Osteocyte (in vitro differentiated cells): ENCODE measurements around the gene MAPK7. TPM values are rescaled to one million over a fixed set of nuclear protein-coding genes. Genes with fewer than 3 reads are reported as not detected.

Experiments used
- DNase-seq: peaks from one replicate; pipeline ENCODE4 v3.0.0; 2021; ENCODE audit warnings: mixed read lengths; ENCODE audit not compliant: unreplicated experiment; ENCODE audit errors: extremely low spot score
- H3K27ac Mint-ChIP-seq: one replicate; pipeline ENCODE4 v1.8.0; 2021; ENCODE audit warnings: mild to moderate bottlenecking, mixed read lengths; ENCODE audit not compliant: unreplicated experiment
- H3K27me3 Mint-ChIP-seq: one replicate; pipeline ENCODE4 v1.8.0; 2021; ENCODE audit warnings: mixed read lengths; ENCODE audit not compliant: unreplicated experiment
- H3K36me3 Mint-ChIP-seq: one replicate; pipeline ENCODE4 v1.8.0; 2021; ENCODE audit warnings: mixed read lengths; ENCODE audit not compliant: unreplicated experiment
- H3K4me1 Mint-ChIP-seq: one replicate; pipeline ENCODE4 v1.8.0; 2021; ENCODE audit warnings: mixed read lengths; ENCODE audit not compliant: unreplicated experiment
- H3K4me3 Mint-ChIP-seq: one replicate; pipeline ENCODE4 v1.8.0; 2021; ENCODE audit warnings: mild to moderate bottlenecking, moderate library complexity, mixed read lengths; ENCODE audit not compliant: unreplicated experiment
- H3K9me3 Mint-ChIP-seq: one replicate; pipeline ENCODE4 v1.8.0; 2021; ENCODE audit warnings: mixed read lengths; ENCODE audit not compliant: unreplicated experiment
- total RNA-seq: library from RNA; stranded (reverse); gene quantifications from 2 replicates; pipeline ENCODE4 v1.2.1, GENCODE V29; 2021
- TF ChIP-seq, protein P1 (sequence below): fragments of 200-600 bp; sonication (generic); IDR thresholded peaks from 2 replicates; pipeline ENCODE4 v1.5.0; 2021; ENCODE audit warnings: antibody characterized with exemption, mild to moderate bottlenecking, moderate library complexity

MAPK7 gene
- total RNA-seq, 1 donor from 2014 or later: 37.1 TPM

DNA sequence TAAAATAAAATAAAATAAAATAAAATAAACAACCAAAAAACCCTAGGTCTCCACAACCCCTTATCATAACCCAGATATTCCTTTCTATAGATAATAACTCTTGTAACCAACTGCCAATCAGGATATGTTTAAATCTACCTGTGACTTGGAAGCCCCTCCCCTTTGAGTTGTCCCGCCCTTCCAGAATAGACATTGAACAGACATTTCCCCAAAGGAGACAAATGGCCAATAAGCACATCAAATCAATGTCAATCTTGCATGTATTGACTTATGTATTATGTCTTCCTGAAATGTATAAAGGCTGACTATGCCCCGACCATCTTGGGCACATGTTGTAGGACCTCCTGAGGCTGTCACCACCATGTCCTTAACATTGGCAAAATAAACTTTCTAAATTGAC lies 1.5 kb upstream of the MAPK7 start:
- H3K36me3 Mint-ChIP-seq: peaks cover 15% of the 10 kb centered on the region
- DNase-seq: no peak
- peak overlapping the region; percentile 100 for H3K27ac Mint-ChIP-seq
- H3K27me3 Mint-ChIP-seq: no peaks in the 10 kb centered on the region
- TF ChIP-seq, protein P1, sequence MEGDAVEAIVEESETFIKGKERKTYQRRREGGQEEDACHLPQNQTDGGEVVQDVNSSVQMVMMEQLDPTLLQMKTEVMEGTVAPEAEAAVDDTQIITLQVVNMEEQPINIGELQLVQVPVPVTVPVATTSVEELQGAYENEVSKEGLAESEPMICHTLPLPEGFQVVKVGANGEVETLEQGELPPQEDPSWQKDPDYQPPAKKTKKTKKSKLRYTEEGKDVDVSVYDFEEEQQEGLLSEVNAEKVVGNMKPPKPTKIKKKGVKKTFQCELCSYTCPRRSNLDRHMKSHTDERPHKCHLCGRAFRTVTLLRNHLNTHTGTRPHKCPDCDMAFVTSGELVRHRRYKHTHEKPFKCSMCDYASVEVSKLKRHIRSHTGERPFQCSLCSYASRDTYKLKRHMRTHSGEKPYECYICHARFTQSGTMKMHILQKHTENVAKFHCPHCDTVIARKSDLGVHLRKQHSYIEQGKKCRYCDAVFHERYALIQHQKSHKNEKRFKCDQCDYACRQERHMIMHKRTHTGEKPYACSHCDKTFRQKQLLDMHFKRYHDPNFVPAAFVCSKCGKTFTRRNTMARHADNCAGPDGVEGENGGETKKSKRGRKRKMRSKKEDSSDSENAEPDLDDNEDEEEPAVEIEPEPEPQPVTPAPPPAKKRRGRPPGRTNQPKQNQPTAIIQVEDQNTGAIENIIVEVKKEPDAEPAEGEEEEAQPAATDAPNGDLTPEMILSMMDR: no peak
- no peaks in the 10 kb centered on the region for H3K9me3 Mint-ChIP-seq
- H3K4me3 Mint-ChIP-seq: peak overlapping the region; percentile 100
- H3K4me1 Mint-ChIP-seq: peaks cover 19% of the 10 kb centered on the region

DNA sequence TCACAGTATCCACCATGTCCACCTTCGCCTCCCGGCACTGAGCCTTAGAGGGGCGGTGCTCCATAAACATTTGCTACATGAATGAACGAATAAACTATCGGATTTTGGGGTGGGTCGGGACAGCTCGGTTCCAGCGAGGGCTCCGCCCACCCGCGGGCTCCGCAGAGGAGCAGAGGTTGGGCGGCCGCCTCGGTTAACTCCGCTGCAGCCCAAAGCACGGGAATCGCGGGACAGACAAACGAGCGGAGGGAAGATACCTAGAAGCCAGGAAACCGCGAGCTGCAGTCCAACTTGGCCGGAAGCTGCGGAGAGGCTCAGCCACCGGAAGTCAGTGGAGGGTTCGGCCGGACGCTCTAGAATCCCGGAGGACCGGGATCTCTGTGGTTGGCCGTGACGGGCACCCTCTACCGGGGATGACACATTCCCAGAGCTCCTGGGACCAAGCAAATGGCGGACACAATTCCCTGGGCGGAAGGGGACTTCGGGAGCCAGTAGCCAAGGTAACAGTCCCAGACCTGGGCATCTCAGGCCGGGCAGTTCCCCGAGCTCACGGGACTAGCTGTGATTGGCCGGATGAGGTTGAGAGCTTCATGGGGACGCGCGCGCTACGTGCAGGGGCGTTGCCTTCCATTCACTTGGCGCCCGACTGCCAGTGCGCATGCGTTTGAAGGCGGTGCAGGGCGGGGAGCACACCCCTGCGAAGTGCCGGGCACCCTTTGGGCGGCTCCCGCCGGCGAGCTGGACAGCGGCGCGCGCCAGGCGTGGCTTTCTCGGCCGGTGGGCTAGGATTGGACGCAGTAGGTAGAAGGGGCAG lies 489 bp upstream of the MAPK7 start:
- H3K27ac Mint-ChIP-seq: peak overlapping the region; percentile 100
- H3K4me3 Mint-ChIP-seq: peak overlapping the region; percentile 100
- TF ChIP-seq, protein P1: no peak
- H3K9me3 Mint-ChIP-seq: no peaks in the 10 kb centered on the region
- no peaks in the 10 kb centered on the region for H3K27me3 Mint-ChIP-seq
- peak; percentile 100 for DNase-seq
- peaks cover 19% of the 10 kb centered on the region for H3K4me1 Mint-ChIP-seq
- peaks cover 17% of the 10 kb centered on the region for H3K36me3 Mint-ChIP-seq

DNA sequence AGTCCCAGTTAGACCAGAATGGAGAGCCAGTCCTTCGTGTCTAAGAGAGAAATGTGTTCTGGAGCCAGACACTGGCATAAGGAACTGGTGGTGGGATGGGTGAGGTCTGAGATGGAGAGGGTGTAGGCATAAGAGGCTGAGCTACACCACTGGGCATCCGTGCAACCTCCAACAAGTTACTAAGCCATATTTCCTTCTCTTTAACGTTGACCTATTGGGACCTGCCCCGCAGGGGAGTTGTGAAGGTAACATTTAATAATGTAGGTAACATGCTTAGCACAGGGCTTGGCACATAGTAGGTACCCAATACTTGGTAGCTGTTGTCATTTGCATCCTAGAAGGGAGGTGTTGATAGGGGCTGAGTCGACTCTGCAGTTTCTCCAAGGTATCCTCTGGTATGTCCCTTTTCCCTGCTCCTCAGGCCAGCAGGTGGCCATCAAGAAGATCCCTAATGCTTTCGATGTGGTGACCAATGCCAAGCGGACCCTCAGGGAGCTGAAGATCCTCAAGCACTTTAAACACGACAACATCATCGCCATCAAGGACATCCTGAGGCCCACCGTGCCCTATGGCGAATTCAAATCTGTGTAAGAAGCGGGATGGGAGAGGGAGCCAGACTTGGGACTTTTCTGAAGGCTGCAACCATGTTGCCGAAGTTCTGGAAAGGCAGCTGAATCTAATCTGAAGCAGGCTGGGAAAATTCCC lies 1.2 kb downstream of the MAPK7 start:
- Mint-ChIP-seq H3K27ac (peak overlapping the region; percentile 78), H3K9me3 (no peaks in the 10 kb centered on the region), H3K4me3 (peak overlapping the region; percentile 100), H3K4me1 (peaks cover 31% of the 10 kb centered on the region), H3K36me3 (peaks cover 26% of the 10 kb centered on the region), H3K27me3 (no peaks in the 10 kb centered on the region)
- TF ChIP-seq, protein P1: no peak
- no peak for DNase-seq

DNA sequence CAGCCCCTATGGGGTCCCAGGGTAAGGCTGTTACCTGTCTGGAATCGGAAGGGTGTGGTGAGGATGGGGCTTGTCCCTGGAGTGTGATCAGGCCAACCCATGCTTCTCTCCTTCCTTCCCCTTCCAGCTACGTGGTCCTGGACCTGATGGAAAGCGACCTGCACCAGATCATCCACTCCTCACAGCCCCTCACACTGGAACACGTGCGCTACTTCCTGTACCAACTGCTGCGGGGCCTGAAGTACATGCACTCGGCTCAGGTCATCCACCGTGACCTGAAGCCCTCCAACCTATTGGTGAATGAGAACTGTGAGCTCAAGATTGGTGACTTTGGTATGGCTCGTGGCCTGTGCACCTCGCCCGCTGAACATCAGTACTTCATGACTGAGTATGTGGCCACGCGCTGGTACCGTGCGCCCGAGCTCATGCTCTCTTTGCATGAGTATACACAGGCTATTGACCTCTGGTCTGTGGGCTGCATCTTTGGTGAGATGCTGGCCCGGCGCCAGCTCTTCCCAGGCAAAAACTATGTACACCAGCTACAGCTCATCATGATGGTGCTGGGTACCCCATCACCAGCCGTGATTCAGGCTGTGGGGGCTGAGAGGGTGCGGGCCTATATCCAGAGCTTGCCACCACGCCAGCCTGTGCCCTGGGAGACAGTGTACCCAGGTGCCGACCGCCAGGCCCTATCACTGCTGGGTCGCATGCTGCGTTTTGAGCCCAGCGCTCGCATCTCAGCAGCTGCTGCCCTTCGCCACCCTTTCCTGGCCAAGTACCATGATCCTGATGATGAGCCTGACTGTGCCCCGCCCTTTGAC lies 2.4 kb downstream of the MAPK7 start:
- H3K27ac Mint-ChIP-seq: no peak overlapping the region
- peaks cover 39% of the 10 kb centered on the region for H3K4me1 Mint-ChIP-seq
- no peaks in the 10 kb centered on the region for H3K27me3 Mint-ChIP-seq
- no peaks in the 10 kb centered on the region for H3K9me3 Mint-ChIP-seq
- H3K4me3 Mint-ChIP-seq: no peak overlapping the region
- TF ChIP-seq, protein P1: no peak
- DNase-seq: no peak
- peaks cover 34% of the 10 kb centered on the region for H3K36me3 Mint-ChIP-seq
